Cardiac fibroblast (primary cell): ENCODE data around the gene TPX2.

ENCODE experiments used
- DNase-seq, 2 donors: peaks; one replicate each; pipeline versions ENCODE4 v3.0.0 to v3.0.0-alpha.2; 2010; ENCODE audit warnings: low read depth in 2 of 2
- H3K4me3 ChIP-seq, 2 donors: replicated peaks in 1 of 2; 1 replicate in 1 of 2; 2 replicates in 1 of 2; pipeline ENCODE4 v1.5.1; 2011; ENCODE audit warnings: low read depth in 2 of 2, low read length in 2 of 2, mild to moderate bottlenecking in 2 of 2, moderate library complexity in 1 of 2
- TF ChIP-seq, protein P1 (sequence below): IDR thresholded peaks from one replicate; pipeline ENCODE4 v1.5.1; 2011; ENCODE audit warnings: low read depth, mild to moderate bottlenecking, low read length, inconsistent platforms

Gene TPX2, protein sequence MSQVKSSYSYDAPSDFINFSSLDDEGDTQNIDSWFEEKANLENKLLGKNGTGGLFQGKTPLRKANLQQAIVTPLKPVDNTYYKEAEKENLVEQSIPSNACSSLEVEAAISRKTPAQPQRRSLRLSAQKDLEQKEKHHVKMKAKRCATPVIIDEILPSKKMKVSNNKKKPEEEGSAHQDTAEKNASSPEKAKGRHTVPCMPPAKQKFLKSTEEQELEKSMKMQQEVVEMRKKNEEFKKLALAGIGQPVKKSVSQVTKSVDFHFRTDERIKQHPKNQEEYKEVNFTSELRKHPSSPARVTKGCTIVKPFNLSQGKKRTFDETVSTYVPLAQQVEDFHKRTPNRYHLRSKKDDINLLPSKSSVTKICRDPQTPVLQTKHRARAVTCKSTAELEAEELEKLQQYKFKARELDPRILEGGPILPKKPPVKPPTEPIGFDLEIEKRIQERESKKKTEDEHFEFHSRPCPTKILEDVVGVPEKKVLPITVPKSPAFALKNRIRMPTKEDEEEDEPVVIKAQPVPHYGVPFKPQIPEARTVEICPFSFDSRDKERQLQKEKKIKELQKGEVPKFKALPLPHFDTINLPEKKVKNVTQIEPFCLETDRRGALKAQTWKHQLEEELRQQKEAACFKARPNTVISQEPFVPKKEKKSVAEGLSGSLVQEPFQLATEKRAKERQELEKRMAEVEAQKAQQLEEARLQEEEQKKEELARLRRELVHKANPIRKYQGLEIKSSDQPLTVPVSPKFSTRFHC

DNA sequence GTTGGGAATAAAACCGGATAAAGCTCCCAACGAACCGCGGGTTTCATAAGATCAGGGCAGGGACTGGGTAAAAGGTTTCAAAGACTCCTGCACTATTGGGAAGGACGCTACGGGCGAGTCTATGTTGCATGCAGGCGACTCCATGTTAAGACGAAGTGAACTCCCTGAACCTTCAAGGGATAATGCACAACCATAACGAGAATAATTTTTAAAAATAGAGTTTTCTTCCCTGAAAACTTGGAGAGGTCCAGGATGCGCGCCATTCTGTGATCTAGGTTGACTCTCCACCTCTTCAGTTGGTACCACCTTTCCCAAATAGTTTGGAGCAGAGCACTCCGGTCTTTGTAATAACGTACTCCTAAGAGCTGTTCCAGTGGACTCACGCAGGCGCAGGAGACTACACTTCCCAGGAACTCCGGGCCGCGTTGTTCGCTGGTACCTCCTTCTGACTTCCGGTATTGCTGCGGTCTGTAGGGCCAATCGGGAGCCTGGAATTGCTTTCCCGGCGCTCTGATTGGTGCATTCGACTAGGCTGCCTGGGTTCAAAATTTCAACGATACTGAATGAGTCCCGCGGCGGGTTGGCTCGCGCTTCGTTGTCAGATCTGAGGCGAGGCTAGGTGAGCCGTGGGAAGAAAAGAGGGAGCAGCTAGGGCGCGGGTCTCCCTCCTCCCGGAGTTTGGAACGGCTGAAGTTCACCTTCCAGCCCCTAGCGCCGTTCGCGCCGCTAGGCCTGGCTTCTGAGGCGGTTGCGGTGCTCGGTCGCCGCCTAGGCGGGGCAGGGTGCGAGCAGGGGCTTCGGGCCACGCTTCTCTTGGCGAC, at the start of gene TPX2:
Gene TPX2 (plus strand): TSS at position 562 of the 821 bp plus-strand sequence. CDS start 18,187 bp downstream, outside the sequence.
- peak within 1 kb of the TSS; percentile 92 to 97 for H3K4me3 ChIP-seq
- DNase-seq: peak; percentile 97 to 98
- TF ChIP-seq, protein P1, sequence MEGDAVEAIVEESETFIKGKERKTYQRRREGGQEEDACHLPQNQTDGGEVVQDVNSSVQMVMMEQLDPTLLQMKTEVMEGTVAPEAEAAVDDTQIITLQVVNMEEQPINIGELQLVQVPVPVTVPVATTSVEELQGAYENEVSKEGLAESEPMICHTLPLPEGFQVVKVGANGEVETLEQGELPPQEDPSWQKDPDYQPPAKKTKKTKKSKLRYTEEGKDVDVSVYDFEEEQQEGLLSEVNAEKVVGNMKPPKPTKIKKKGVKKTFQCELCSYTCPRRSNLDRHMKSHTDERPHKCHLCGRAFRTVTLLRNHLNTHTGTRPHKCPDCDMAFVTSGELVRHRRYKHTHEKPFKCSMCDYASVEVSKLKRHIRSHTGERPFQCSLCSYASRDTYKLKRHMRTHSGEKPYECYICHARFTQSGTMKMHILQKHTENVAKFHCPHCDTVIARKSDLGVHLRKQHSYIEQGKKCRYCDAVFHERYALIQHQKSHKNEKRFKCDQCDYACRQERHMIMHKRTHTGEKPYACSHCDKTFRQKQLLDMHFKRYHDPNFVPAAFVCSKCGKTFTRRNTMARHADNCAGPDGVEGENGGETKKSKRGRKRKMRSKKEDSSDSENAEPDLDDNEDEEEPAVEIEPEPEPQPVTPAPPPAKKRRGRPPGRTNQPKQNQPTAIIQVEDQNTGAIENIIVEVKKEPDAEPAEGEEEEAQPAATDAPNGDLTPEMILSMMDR: no peak

DNA sequence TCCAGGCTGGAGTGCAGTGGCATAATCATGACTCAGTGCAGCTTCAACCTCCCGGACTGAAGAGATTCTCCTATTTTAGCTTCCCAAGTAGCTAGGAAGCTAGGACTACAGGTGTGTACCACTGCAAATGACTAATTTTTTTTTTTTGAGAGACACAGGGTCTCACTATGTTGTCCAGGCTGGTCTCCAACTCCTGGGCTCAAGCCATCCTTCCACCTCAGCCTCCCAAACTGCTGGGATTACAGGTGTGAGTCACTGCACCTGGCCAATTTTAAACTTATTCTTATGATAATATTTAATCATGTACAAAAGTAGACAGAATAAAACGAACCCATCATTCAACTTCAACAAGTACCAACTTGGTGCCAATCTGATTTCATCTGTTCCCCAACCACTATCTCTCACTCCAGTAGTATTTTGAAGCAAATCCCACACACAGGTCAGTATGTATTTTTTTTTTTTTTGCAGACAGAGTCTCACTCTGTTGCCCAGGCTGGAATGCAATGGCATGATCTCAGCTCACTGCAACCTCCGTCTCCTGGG, 48.9 kb upstream of the TPX2 start:
- DNase-seq: no peak
- TF ChIP-seq, protein P1: no peak
- H3K4me3 ChIP-seq: no peak overlapping the region

DNA sequence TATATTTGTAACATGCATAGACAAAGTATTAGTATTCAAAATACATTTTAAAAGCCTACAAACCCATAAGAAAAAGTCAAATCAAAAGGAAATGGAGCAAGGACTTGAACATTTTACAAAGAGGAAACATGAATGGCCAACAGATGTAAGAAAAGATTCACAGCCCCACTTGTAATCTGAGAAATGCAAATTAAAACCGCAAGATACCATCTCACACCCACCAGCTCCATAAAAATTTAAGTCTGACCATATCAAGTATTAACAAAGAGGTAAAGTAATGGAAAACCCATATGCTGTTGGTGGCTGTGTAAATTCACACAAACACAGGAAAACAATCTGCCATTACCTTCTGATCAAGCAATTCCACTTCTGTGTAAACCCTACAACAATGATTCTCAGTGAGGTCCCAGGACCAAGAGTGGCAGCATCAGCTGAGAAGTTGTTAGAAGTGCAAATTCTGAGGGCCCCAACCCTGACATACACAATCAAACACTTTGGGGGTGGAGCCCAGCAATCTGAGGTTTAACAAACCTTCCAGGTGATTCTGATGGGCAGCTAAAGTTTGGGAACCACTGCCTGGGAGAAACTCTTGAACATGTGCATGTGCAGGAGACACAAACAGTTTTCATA, 47.3 kb upstream of the TPX2 start:
- DNase-seq: no peak
- H3K4me3 ChIP-seq: no peak overlapping the region
- TF ChIP-seq, protein P1: no peak

DNA sequence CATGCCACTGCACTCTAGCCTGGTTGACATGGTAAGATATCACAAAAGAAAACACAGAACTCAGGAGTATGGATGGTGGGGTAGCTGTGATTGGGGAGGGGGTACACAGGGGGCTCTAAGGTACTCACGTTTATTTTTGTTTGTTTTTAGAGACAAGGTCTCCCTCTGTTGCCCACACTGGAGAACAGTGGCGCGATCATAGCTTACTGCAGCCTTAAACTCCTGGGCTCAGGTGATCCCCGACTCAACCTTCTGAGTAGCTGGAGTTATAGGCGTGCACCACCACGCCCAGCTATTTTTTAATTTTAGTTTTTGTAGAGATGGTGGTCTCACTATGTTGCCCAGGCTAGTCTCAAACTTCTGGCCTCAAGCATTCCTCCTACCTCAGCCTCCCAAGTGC, 45.7 kb upstream of the TPX2 start:
- H3K4me3 ChIP-seq: no peak overlapping the region
- no peak for DNase-seq
- TF ChIP-seq, protein P1: no peak

DNA sequence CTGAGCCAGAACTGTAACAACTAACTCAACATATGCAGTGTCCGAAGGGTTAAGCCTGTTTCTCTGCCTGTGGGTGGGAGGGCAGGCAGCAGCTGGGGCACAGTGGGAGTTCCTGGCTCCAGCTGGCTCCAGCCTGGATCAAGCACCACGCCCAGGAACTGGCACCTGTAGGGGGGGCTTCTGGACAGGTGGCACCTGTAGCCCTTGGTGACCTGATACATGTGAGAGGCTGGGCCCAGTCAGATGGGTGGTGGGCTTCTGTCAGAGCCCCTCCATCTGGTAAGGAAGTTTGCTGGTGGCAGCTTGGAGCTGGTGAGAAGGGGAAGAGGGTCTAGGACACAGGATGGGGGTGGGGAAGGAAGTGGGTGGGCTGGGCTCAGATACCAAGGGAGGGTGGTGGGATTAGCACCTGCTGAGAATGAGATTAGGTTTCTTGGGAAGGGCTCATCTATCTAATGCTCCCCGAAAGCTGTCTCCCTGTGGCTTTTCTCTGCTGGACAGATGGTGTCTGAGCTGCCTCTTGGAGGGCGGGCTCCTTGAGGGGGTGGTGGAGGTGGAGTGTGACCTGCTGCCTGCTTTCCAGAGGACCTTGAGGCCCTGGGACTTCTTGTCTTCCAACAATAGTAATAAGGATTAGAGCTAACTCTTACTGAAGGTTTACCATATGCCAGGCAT, 45.0 kb upstream of the TPX2 start:
- DNase-seq: no peak
- no peak overlapping the region for H3K4me3 ChIP-seq
- TF ChIP-seq, protein P1: no peak
